NOMO-1 (cell line): Measurements from ENCODE around the gene MAP1LC3A.

ENCODE experiments used
- DNase-seq, 2 experiments: peaks; one replicate each; lab custom pipeline; 2025; ENCODE audit not compliant: unreplicated experiment in 2 of 2; lab: John Stamatoyannopoulos, UW

Gene MAP1LC3A

DNA sequence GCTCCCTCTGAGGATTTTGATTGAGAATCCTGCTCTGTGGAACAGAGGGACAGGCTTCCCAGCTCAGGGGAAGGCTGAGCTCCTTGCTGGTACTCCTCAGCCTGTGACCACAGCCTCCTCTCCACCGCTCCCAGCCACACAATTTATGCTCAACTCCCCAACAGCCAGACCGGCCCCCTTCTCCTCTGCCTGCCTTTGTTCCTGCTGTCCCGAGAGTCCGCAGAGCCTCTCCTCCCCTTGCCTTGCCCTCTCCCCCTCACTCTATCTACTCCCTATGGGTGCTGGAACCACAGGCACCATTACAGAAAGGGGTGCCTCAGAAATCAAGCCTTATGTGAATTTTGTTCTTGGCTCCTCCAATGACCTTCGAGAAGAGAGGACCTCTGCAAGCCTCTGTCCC, 15.9 kb downstream of the MAP1LC3A start:
- DNase-seq: no peak

DNA sequence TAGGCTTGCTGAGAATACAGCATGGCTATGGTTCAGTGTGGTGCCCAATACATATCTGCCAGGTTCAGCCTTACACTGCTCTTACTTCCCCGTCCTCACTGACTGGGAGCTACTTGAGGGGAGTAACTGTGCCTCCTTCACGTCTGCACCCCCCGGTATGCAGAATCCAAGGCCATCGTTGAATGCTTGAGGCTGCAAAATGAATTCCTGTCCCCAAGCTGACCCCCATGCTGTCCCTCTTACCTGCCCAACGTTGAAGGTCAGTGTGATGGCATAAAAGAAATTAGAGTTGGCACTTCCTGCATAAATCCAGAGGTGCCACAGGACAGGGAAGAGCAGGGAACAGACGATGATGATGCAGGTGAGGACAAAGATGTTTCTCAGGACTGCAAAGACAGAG, 16.3 kb downstream of the MAP1LC3A start:
- DNase-seq: no peak

DNA sequence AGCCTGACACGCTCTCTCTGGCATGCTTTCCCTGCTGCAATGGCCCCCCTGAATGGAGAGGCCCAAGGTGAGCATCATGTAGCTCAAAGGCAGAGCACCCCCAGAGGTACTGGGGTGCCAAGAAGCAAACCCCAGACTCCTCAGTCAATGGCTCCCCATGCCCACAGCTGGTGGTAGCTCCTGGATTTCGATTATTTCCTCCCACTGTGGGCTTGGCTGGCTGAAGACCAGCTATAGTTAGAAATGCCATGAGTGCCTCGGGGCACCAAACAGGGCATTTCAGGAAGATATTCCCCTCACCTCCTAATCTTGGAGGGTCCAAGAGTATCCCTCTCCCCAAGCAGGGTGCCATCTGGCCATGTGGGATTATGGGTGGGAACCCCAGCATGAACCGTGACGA, 16.8 kb downstream of the MAP1LC3A start:
- DNase-seq: no peak

DNA sequence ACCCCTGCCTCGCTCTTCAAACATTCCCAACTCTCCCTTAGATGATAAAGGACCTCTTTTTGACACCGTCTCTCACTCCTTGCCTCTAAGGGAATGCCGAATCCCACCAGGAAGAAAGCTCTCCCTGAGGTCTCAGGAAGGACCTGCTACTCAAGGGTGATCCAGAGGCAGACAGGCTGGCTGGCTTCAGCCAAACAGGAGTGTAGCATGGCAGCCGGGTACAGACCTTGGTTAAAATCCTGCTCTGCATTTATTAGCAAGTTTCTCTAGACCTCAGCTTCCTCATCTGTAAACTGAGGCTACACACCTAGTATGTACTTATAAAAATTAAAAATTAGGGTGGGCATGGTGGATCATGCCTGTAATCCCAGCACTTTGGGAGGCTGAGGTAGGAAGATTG, 17.2 kb downstream of the MAP1LC3A start:
- no peak for DNase-seq

DNA sequence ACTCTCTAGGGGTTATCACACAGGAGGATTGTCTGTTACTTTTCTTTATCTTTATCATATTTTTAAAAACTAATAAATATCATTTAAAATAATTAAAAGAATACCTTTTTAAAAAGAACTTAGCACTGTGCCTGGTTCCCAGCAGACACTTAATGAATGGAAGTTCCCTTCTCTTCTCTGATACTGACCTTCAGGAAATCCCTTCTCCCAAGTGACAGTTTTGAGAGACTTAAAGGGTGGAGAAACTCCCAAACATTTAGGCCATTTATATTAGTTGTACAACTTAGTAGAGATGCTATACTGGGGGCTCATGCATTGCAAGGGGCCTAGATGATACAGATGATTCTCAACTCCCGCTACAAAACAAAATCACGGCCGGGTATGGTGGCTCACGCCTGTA, 18.5 kb downstream of the MAP1LC3A start:
- DNase-seq: no peak

DNA sequence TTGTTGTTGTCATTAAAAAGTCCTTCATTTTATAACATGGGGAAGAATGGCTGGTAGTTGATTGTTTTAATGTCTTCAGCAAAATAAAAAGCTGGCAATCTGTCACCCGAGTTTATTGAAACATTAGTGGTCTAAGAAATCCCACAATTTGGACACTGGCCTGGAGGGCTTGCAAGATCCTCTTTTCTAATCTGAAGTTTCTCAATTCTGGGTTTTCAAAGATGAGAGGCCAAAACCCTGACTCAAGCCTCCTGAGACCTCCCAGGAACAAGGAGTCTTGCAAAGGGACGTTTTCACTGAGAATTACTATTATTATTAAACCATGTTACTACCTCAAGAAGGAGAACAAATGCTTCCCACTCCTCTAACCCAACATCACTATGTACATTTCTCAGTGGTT, 19.5 kb downstream of the MAP1LC3A start:
- peak; percentile 7 to 68 for DNase-seq

DNA sequence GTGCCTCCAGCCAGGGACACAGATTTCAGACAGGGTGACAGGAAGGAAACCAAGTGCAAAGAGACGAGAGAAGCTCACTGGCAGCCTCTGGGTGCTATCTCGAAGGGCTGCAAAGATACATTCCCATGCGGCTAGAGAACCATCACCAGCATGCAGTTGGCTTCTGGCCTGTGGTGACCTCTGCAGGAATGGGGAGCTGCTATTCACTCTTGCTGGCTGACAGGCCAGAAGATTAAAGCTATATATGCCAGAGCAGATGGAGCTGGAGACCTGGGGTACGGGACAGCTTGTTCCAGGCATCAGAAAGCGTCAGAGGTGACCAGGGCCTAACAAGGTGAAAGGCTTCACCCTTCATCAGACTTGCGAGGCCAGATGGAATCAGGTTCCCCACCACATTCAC, 20.0 kb downstream of the MAP1LC3A start:
- DNase-seq: no peak

DNA sequence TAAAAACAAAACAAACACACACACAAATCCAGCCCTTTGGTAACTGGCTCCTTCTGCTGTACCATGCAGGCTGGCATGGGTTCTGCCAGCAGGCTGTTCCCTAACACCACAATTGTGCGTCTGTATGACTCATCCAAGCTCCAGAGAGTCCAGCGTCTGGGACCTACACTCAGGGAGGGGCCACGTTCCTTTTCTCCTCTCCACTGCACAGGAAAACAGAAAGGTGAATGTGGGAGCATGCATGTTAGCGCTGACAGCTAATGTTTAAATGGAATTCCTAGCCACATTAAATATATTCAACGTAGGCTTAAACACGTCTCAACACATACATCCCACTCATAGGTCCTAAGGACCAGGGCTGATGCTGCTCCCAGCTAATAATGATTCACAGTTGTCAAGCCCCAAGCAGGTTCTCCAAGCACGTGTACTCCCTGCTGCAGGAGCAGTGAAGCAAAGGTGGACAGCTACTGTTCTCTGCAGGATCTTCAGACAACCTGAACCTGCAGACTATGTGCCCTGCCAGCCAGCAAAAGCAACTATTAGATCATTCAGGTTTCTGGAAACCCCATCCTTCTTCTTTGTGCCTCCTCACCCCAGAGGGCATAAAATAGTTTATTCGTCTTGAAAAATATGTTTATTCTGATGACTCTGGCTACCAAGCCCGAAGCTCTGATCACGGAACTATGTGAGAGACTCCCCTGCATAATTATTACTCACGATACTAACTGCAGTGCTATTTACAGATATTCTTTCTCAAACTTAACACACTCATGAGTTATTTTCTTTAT, 20.9 kb downstream of the MAP1LC3A start:
- DNase-seq: peak in 1 of 2 experiments; percentile 10

DNA sequence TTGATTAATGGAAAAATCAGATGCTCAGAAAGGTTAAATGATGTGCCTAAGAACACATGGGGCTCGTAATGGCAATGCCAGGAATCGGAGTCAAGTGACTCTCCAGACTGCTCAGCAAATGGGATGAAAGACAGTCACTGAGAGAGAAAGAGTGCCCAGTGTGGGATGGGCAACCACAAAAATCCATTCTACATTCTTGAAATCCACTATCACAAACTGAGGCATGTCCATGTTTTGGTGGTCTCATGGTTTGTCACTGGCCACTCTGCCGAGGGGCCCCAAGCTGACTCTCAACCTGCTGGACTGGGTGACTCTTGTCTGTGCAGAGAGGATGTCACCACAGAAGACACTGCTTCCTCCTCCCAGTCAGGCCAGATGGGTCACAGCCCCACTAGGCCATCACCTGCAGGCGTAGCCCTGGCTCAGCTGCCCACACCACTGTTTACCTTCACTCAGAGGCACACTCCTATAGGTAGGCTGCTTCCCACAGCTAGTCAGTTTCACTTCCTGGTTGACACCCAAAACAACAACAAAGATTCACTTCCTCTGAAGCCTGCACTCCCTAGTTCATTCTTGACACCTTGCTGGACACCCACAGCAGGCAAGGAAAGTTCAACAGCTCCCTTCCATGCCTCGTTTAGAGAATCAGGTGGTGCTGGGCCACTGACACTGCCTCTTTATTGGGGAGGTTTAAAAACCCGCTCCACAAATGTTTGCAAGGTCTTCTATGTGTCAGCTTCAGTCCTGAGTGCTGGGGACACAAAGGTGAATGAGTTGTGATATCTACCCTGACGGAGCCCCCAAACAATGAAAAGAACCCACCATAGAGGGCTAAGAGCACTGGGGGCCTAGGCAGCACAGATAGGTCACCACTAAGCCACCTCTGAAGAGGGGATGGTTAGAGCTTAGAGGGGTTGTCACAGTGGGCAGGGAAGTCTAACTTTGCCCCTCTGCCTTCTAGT, 21.7 kb downstream of the MAP1LC3A start:
- peak; percentile 33 to 62 for DNase-seq

DNA sequence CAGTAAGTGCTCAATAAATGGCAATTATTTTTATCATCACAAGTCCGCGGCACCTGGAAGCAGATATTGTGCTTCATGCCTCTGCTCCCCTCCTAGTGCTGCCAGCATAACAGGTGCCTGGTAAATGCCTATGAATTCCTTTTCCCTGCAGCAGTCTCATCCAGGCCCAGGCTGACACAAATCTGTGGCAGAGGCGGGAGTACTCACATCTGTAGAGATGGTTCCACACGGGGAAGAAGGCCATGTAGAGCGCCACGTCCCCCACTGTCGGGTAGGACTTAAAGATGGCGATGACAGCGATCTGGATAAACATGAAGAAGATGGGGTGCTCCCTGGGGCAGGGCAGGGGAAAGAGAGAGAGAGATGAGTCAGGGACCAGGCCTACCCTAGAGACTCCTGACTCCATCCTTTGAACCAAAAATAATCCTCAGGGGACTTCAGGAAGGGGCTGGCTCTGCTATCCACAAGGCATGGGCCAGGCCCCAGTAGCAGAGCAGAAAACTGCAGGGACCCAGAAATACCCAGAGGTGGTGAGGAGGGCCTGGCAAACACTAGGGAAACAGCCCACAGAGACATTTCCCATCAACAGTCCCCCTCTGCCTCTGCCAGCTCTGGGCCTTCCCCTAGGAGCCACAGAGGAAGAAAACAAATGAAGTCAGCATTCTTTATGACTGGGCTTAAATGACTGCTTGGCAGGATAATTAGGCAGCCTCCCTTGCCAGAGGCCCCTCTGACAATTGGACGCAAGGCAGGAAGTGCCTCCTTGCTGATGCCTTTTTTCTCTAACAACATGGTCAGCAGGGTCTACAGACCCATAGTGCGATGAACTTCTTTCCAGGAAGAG, 23.0 kb downstream of the MAP1LC3A start:
- DNase-seq: no peak

DNA sequence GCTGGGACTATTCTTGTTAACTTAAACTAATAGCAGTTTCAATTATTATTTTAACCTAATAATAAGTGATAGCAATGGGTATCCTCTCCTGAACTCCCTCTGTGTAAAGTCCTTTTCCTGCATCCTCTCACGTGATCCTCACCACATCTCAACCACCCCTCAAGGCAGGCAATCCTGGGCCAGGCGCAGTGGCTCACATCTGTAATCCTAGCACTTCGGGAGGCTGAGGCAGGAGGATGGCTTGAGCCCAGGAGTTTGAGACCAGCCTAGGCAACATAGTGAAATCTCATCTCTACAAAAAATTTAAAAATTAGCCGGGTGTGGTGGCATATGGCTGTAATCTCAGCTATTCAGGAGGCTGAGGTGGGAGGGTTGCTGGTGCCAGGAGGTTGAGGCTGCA, 23.7 kb downstream of the MAP1LC3A start:
- no peak for DNase-seq

DNA sequence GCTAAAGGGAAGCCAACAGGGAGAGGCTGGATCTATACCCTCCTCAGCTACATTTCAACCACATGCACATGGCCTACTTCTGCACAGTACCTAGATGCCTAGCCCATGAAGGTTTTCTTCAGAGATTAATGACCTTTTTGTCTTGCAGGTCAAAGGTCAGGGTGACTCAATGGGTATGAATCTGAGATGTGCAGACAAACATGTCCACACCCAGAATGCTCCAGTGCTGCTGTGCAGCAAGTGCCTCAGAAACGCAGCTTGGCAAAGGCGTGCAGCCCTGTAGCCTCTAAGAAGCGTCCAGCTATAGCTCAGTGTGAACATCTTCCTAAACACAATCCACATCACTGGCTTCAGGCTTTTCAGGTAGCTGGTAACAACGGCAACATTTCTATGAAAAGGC, 24.4 kb downstream of the MAP1LC3A start:
- no peak for DNase-seq

DNA sequence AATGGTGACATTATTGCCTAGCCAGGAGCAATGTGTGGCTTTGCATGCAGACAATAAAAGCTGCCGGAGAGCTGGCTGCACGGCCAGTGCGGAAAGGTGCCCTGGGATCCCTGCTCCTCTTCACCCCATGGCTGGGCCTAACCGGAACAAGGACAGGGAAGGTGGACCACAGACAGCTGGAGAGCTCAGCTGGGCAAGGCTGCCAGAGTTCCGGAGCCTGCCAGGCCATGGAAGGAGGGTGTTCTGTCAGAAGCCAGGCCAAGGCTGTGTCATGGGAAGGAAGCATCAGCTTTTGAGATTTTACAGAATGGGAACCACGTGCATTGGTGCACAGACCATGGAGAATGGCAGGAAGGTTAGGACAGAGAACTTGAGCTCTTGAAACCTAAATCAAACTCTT, 25.0 kb downstream of the MAP1LC3A start:
- no peak for DNase-seq

DNA sequence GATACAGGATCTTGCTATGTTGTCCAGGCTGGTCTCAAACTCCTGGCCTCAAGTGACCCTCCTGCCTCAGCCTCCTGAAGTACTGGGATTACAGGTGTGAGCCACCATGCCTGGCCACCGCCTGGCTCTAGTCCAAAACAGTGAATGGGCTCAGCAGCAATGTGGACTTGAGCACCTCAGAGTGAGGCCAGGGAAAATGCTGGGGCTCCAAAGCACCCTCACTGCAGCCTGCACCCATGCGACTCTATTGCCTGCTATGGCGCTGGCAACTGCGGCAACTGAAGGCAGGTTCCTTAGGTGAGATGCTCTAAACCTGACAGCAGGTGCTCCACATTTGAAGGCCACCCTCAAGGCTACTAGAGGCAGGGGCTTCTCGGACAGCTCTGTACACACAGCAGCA, 26.5 kb downstream of the MAP1LC3A start:
- no peak for DNase-seq

DNA sequence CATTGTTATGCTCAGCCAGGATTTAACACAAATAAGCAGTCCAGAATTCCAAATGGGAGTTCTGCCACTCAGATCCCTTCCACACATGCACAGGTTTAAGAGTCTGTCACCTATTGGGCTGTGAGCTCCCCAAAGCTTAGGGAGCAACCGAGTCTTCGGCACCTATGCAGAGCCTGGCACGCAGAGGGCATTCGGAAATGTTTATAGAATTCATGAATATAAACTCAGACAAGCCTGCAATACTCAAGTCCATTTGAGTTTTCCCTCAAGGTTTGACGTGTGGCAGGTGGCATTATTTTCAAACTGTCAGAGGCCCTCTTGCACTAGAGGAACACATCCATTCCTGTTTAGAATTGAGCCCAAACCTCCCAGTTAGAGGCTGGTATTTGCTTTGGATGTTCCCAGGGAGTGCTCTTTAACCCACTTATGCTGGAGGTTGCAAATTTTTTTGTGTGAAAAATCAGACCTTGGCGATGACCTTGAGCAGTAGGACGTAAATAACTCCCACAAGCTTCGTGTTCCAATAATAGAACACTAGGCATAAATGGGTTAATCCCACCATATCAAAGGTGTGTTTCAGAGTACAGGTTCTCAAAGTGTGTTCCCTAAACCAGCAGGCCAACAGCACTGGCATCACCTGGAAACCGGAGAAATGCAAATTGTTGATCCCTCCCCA, 28.1 kb downstream of the MAP1LC3A start:
- DNase-seq: no peak

DNA sequence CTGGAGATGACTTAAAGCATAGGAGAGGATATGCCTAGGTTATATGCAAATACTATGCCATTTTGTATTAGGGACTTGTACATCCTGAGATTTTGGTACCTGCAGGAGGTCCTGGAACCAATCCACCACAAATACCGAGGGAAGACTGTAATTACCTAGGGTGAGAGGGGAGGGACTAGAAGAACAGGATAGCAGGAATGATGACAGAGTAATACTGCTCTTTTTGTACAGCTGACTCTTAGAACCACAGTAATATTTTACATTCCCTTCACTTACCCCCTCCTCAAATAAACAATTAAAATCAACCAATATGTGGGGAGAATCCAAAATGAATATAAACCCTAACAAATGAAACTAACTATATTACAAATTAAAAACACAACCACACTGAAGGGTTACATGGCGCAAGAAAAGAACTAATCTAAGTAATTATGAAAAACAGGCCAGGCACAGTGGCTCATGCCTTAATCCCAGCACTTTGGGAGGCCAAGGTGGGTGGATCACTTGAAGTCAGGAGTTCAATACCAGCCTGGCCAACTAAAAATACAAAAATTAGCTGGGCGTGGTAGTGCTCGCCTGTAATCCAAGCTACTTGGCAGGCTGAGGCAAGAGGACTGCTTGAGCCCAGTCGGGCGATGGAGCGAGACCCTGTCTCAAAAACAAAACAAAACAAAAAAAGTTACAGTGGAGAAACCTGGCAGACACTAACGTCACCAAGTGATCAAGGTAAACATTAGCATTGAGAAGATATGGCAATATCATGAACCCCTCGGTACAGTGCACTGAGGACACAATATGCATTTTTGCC, 37.1 kb downstream of the MAP1LC3A start:
- no peak for DNase-seq

DNA sequence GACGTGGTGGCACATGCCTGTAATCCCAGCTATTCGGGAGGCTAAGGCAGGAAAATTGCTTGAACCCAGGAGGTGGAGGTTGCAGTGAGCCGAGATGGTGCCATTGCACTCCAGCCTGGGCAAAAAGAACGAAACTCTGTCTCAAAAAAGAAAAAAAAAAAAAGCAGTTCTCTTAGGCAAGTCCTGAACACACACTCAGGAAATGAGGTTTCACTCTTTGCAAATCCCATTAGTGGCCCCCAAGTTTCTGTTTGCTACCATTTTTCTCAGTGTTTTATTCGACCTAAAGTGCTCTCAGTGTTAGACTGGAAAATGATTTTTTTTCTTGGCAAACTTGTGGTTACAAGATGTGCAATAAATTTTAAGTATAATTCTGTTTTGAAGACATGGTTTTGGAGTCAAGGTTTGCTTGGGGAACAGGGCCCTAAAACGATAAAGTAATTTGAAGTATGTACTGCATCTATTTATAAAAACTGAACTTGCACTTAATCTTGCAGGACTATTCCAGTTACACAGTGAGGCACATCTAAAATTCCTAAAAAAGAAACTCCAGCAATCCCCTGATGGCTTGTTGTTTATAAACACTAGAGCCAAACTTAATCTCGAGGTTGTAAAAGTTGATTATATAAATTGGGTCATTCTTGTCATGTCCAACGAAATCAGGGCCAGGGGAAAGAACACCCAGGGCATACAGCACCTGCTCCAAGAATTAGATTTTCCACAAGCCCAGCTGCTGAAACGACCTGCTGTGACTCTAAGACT, 42.6 kb downstream of the MAP1LC3A start:
- peak; percentile 49 to 53 for DNase-seq

DNA sequence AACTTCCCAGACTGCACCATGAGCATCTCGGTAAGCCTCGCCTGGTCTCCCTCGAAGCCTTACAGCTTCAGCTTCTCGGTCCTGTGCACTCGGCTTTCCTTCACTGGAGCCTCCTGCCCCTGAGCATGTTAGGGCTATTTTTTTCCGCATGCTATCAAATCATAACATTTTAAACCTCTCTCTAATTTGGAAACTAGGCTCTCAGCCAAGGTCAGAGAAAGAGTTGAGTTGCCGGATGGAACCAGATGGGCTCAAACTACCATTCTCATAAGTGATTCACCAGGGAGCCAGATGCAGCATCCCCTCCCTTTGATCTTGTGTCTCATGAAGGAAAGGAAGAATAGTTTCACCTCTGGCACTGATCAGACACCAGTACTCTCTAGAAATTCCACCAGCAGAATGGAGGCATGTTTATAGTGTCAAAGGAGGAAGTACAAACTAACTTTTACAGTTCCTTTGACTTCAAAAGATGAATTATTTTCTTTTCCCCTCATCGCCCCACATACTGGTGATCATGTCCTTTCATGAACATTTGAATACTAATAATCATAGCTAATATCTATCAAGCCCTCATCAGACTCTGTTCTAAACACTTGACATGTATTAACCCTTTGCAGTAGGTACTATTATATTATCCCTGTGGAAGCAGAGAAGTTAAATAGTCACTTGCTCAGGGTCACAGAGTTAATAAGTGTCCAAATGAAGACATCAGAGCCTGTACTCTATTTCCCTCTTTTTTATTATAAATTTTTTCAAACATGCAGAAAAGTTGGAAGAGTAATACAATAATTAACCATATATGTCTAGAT, 46.7 kb downstream of the MAP1LC3A start:
- no peak for DNase-seq
